OCI-LY3 (cell line): ENCODE data around the gene KIF12.
"Not testable (repeated sequence)": the region's sequence is repeated elsewhere in the genome, so short reads cannot be mapped to it uniquely, and the experiment has no call there.

Experiments
- H2AFZ ChIP-seq: fragments of 200-600, 300-600 bp; shearing (Covaris generic); 2 replicates; pipeline ENCODE4 v1.6.0; 2014; ENCODE audit warnings: antibody characterized with exemption, low read depth, low read length
- H3K27ac ChIP-seq: fragments of 200-600, 300-600 bp; sonication (generic); 2 replicates; pipeline ENCODE4 v1.5.1; 2014; ENCODE audit warnings: mild to moderate bottlenecking, low read length, moderate library complexity, mixed read lengths
- H3K27me3 ChIP-seq: fragments of 200-600, 300-600 bp; sonication (generic); 2 replicates; pipeline ENCODE4 v1.6.1; 2014; ENCODE audit warnings: low read depth, low read length, mixed read lengths
- H3K36me3 ChIP-seq: fragments of 200-600, 300-600 bp; sonication (generic); replicated peaks from 2 replicates; pipeline ENCODE3; 2014; ENCODE audit warnings: low read depth, low read length, mixed read lengths
- H3K4me1 ChIP-seq: fragments of 300-600, 200-600 bp; sonication (generic); 2 replicates; pipeline ENCODE4 v1.6.1; 2014; ENCODE audit warnings: low read length, mixed read lengths
- H3K4me2 ChIP-seq: fragments of 200-600, 300-600 bp; sonication (generic); 2 replicates; pipeline ENCODE4 v1.6.1; 2014; ENCODE audit warnings: low read length, mixed read lengths
- H3K4me3 ChIP-seq: fragments of 300-600, 200-600 bp; sonication (generic); 2 replicates; pipeline ENCODE4 v1.5.1; 2014; ENCODE audit warnings: antibody characterized with exemption, mild to moderate bottlenecking, low read length, moderate library complexity
- H3K79me2 ChIP-seq: fragments of 300-600, 200-600 bp; shearing (Covaris generic); 2 replicates; pipeline ENCODE4 v1.6.1; 2014; ENCODE audit warnings: mild to moderate bottlenecking, low read length, mixed read lengths
- H3K9ac ChIP-seq: fragments of 300-600, 200-600 bp; shearing (Covaris generic); 2 replicates; pipeline ENCODE4 v1.6.0; 2014; ENCODE audit warnings: mild to moderate bottlenecking, low read length, moderate library complexity
- H3K9me3 ChIP-seq: fragments of 200-600, 300-600 bp; shearing (Covaris generic); 2 replicates; pipeline ENCODE4 v1.6.1; 2014; ENCODE audit warnings: low read length, mixed read lengths; ENCODE audit not compliant: insufficient read depth
- H4K20me1 ChIP-seq: fragments of 200-600, 300-600 bp; sonication (generic); 2 replicates; pipeline ENCODE4 v1.6.1; 2016; ENCODE audit warnings: low read length, mixed read lengths; ENCODE audit not compliant: insufficient read depth
- EZH2phosphoT487 ChIP-seq: fragments of 200-600 bp; shearing (Covaris generic); IDR thresholded peaks from 2 replicates; pipeline ENCODE4 v1.6.1; 2018; ENCODE audit warnings: antibody characterized with exemption, mixed run types, low read depth
- TF ChIP-seq, protein P1 (sequence below): fragments of 200-600, 300-600 bp; sonication (generic); IDR thresholded peaks from 2 replicates; pipeline ENCODE4 v1.5.1; 2014; ENCODE audit warnings: antibody characterized with exemption, low read length, low read depth

The KIF12 gene

DNA sequence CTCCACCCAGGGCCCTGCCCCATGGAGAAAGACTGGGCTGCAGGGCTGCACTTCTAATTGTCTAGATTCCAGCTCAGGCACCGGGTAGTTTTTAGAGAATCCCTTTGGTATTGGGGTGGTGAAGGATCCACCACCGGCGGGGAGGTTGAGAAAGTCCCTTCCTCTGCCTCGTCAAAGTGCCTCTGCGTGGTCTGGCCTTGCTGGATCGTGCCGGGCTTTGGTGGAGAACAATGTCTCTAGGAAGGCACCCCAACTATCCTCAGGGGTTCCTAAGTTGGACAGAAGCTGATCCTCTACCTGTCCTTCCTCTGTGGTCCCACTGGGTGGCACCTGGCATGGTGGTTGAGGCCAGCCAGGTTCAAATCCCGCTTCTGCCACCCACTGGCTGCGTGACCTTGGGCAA lies 13.7 kb downstream of the KIF12 start:
- no peak for TF ChIP-seq EZH2phosphoT487
- TF ChIP-seq, protein P1, sequence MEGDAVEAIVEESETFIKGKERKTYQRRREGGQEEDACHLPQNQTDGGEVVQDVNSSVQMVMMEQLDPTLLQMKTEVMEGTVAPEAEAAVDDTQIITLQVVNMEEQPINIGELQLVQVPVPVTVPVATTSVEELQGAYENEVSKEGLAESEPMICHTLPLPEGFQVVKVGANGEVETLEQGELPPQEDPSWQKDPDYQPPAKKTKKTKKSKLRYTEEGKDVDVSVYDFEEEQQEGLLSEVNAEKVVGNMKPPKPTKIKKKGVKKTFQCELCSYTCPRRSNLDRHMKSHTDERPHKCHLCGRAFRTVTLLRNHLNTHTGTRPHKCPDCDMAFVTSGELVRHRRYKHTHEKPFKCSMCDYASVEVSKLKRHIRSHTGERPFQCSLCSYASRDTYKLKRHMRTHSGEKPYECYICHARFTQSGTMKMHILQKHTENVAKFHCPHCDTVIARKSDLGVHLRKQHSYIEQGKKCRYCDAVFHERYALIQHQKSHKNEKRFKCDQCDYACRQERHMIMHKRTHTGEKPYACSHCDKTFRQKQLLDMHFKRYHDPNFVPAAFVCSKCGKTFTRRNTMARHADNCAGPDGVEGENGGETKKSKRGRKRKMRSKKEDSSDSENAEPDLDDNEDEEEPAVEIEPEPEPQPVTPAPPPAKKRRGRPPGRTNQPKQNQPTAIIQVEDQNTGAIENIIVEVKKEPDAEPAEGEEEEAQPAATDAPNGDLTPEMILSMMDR, result no peak
- Histone ChIP-seq H3K4me1 (no peaks in the 10 kb centered on the region), H3K4me3 (no peak overlapping the region), H3K27ac (no peak overlapping the region), H3K79me2 (no peaks in the 10 kb centered on the region), H2AFZ (no peak overlapping the region), H3K9ac (no peak overlapping the region), H3K27me3 (no peaks in the 10 kb centered on the region), H3K36me3 (no peaks in the 10 kb centered on the region), H3K4me2 (no peak overlapping the region), H4K20me1 (no peaks in the 10 kb centered on the region), H3K9me3 (no peaks in the 10 kb centered on the region)

DNA sequence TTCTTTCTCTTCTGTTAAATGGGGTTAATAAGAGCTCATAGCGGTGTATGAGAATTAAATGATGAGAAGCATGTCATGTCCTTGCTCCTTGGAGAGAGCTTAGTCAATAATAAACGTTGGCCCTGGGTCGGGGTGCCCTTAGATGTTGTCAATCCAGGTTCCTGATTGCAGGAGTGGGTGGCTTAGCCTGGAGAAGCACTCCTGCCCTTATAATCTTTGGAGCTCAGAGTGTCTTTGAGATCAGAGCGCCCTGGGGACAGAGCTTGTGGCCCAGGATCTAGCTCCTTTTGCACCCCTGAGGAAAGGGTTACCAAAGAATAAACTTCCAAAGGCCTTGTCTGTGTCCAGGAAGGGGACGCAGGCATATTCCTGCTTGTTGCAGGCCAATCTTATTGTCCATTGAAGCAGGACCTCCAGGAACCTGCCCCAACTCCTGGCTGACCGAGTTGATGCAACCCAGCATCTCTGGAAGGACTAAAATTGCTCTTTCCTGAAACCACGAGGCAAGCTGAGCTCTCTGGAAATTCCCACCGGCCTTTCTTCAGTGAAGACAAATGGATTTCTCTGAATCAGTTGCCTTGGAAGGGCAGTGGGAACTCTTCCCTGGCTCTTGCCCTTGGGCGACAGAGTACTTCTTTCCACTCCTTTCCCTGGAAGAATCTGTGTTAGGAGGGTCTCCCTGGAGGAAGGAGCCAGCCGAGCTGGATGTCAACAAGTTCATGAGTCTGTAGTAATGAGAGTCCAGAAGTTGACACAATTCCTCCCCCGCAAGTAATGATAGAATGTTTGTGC lies 14.6 kb downstream of the KIF12 start:
- Histone ChIP-seq H3K9ac (no peak overlapping the region), H3K4me3 (no peak overlapping the region), H2AFZ (no peak overlapping the region), H3K79me2 (no peaks in the 10 kb centered on the region), H3K4me1 (no peaks in the 10 kb centered on the region), H3K27me3 (no peaks in the 10 kb centered on the region), H3K36me3 (no peaks in the 10 kb centered on the region), H4K20me1 (no peaks in the 10 kb centered on the region), H3K9me3 (no peaks in the 10 kb centered on the region), H3K4me2 (no peak overlapping the region), H3K27ac (no peak overlapping the region)
- no peak for TF ChIP-seq EZH2phosphoT487
- TF ChIP-seq, protein P1, result no peak

DNA sequence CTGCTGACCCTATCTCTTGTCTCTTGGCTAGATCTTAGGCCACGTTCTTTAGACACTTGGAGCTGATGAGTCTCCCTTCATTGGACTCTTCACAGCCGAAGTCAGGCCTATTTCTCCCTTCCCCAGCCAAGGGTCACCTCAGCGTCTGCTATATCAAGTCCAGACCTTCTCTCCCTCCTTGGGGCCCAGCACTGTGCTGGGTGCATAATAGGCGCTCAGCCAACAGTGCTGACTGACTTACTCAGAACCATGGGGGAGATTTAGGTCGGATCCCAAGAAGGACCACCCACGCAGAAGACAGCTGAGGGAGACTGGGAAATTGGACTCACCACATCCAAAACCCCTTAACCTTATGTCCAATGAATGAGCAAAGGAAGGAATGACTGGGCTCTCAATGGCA lies 15.4 kb downstream of the KIF12 start:
- no peak overlapping the region for H3K27ac ChIP-seq
- H3K9me3 ChIP-seq, result no peaks in the 10 kb centered on the region
- H2AFZ ChIP-seq, result no peak overlapping the region
- H3K4me1 ChIP-seq, result no peaks in the 10 kb centered on the region
- no peaks in the 10 kb centered on the region for H3K27me3 ChIP-seq
- H3K9ac ChIP-seq, result no peak overlapping the region
- no peaks in the 10 kb centered on the region for H4K20me1 ChIP-seq
- H3K4me3 ChIP-seq, result no peak overlapping the region
- no peaks in the 10 kb centered on the region for H3K79me2 ChIP-seq
- H3K36me3 ChIP-seq, result no peaks in the 10 kb centered on the region
- no peak for TF ChIP-seq EZH2phosphoT487
- TF ChIP-seq, protein P1, result no peak
- H3K4me2 ChIP-seq, result no peak overlapping the region

- H4K20me1 ChIP-seq, H3K36me3 ChIP-seq, H3K4me1 ChIP-seq, H3K9me3 ChIP-seq, H3K27ac ChIP-seq, H3K4me3 ChIP-seq, H2AFZ ChIP-seq, H3K27me3 ChIP-seq, H3K9ac ChIP-seq, H3K79me2 ChIP-seq: not testable (repeated sequence)
- 0 out of 2 replicates have a peak overlapping the region, but pooled peaks have one; percentile 12 for H3K4me2 ChIP-seq
Measured at GRCh38 chr9:114082763-114083412, 16.2 kb downstream of the KIF12 start.
